Upper lobe of left lung (tissue), 4 donors: ENCODE measurements around the gene FOXO6.

Experiments
- EP300 ChIP-seq, 4 donors: sonication (generic); formaldehyde crosslinking; IDR thresholded peaks; one replicate each; pipeline ENCODE4 v1.5.1; 2017; ENCODE audit warnings: antibody characterized with exemption in 4 of 4, control low read depth in 2 of 4
- TF ChIP-seq, protein P1 (sequence below), 6 experiments: fragments of 450-650 bp in 4 of 6; fragments of 200-600 bp in 2 of 6; sonication (generic) in 2 of 6; IDR thresholded peaks; one replicate each; pipeline ENCODE4 v1.5.1; 2016 to 2019; ENCODE audit warnings: antibody characterized with exemption in 6 of 6

DNA sequence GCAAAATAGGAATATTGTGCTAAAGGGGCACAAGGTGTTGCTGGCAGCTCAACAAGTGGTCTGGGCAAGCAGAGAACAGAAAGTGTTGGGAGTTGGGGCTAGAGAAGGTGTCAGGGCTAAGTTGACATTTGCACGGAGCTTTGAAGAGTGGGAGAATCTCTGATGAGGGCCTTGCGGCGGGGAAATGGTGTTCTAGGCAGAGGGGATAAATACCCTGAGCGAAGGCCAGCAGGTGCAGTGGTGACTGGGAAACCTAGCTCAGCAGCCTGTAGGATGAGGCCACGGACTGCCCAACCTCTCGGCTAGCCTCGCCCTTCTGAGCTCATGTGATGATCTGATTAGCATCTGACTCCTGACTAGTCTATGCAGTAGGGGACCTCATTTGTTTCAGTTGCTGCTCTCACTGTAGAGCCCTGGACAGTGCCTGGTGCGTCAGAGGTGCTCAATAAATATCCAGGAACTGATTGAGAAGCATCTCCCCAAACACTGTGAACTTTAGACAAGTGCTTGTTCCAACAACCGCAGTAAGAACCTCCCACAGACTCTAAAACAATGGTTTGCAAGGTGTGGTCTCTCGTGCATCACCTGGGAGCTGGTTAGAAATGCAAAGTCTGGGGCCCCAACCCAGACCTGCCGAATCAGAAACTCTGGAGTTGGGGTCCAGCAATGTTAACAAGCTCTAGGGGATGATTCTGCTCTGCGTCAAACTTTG is 1.0 kb upstream of the FOXO6 start:
- TF ChIP-seq, protein P1, sequence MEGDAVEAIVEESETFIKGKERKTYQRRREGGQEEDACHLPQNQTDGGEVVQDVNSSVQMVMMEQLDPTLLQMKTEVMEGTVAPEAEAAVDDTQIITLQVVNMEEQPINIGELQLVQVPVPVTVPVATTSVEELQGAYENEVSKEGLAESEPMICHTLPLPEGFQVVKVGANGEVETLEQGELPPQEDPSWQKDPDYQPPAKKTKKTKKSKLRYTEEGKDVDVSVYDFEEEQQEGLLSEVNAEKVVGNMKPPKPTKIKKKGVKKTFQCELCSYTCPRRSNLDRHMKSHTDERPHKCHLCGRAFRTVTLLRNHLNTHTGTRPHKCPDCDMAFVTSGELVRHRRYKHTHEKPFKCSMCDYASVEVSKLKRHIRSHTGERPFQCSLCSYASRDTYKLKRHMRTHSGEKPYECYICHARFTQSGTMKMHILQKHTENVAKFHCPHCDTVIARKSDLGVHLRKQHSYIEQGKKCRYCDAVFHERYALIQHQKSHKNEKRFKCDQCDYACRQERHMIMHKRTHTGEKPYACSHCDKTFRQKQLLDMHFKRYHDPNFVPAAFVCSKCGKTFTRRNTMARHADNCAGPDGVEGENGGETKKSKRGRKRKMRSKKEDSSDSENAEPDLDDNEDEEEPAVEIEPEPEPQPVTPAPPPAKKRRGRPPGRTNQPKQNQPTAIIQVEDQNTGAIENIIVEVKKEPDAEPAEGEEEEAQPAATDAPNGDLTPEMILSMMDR (IDR thresholded peaks at IDR 0.05): no peak
- no peak for TF ChIP-seq EP300 (IDR thresholded peaks at IDR 0.05)
